ENCODE results near the gene LDHD.
"Not testable (repeated sequence)": the region's sequence is repeated elsewhere in the genome, so short reads cannot be mapped to it uniquely, and the experiment has no call there.

LDHD gene

DNA sequence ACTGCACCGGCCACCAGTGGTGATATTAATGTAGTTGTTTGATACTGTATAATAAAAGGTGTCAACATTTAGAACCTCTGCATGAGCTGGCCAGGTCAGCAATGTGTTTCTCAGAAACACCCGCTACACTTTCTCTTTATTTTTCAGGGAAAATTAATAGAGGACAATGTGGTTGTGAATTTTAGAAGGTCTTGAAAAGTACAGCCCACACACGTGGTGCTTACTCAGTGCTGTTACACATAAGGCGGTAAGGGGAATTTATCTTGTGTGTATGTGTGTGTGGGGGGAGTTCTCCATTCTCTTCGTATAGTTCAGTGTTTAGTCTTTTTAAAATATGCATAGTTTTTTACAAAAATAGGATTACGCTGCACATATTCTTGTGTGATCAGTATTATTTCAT, 27.4 kb upstream of the LDHD start:
- TF ChIP-seq, protein P1, sequence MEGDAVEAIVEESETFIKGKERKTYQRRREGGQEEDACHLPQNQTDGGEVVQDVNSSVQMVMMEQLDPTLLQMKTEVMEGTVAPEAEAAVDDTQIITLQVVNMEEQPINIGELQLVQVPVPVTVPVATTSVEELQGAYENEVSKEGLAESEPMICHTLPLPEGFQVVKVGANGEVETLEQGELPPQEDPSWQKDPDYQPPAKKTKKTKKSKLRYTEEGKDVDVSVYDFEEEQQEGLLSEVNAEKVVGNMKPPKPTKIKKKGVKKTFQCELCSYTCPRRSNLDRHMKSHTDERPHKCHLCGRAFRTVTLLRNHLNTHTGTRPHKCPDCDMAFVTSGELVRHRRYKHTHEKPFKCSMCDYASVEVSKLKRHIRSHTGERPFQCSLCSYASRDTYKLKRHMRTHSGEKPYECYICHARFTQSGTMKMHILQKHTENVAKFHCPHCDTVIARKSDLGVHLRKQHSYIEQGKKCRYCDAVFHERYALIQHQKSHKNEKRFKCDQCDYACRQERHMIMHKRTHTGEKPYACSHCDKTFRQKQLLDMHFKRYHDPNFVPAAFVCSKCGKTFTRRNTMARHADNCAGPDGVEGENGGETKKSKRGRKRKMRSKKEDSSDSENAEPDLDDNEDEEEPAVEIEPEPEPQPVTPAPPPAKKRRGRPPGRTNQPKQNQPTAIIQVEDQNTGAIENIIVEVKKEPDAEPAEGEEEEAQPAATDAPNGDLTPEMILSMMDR (conservative IDR thresholded peaks at IDR 0.05; ENCODE audit: low read length), result no peak
- DNase-seq (ENCODE audit: low read depth), result no peak
- H3K4me3 ChIP-seq (ENCODE audit: low read length), result no peak overlapping the region

DNA sequence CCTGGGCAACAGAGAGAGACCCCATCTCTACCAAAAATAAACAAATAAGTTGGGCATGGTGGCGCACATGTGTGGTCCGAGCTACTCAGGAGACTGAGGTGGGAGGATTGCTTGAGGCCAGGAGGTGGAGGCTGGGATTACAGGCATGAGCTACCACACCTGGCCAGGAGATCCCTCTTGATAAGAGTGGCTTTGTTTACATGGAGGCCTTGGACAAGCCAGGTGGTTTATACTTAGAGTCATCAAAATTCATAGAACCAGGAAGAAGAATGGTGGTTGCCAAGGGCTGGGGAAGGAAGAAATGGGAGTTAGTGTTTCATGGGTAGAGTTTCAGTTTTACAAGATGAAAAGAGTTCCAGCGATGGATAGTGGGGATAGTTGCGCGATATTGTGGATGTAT, 22.9 kb upstream of the LDHD start:
- no peak for DNase-seq (ENCODE audit: low read depth)
- TF ChIP-seq, protein P1 (conservative IDR thresholded peaks at IDR 0.05; ENCODE audit: low read length), result no peak
- H3K4me3 ChIP-seq (ENCODE audit: low read length), result no peak overlapping the region

DNA sequence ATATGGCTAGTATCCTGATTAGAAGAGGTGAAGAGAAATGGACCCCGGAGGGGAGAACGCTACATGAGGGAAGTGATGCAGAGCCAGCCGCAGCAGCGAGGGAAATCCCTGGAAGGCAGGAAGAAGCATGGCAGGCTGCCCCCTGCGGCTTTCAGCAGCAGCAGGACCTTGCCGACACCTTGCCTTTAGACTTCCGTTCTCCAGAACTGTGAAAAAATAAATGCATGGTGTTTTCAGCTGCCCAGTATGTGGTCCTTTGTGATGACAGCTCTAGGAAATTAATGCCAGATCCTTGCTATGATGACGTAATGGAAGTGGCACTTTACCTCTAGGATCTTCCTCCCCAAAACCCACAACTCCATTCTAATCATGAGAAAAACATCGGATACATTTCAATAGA, 22.1 kb upstream of the LDHD start:
- no peak overlapping the region for H3K4me3 ChIP-seq (ENCODE audit: low read length)
- TF ChIP-seq, protein P1 (conservative IDR thresholded peaks at IDR 0.05; ENCODE audit: low read length), result no peak
- peak; percentile 25 for DNase-seq (ENCODE audit: low read depth)

DNA sequence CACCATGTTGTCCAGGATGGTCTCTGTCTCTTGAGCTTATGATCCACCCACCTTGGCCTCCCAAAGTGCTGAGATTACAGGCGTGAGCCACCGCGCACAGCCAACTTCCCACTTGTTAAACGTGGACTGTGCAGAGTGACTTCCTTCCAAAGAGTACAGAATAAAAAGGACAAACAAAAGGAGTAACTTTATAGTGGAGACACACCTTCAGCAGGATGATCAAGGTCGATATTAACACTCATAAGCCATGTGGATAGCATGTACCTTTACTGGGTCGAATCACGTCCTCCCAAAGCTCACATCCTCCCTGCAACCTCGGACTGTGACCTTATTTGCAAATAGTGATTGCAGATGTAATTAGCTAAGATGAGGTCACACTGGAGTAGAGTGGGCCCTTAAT, 21.7 kb upstream of the LDHD start:
- no peak overlapping the region for H3K4me3 ChIP-seq (ENCODE audit: low read length)
- no peak for DNase-seq (ENCODE audit: low read depth)
- TF ChIP-seq, protein P1 (conservative IDR thresholded peaks at IDR 0.05; ENCODE audit: low read length), result no peak

DNA sequence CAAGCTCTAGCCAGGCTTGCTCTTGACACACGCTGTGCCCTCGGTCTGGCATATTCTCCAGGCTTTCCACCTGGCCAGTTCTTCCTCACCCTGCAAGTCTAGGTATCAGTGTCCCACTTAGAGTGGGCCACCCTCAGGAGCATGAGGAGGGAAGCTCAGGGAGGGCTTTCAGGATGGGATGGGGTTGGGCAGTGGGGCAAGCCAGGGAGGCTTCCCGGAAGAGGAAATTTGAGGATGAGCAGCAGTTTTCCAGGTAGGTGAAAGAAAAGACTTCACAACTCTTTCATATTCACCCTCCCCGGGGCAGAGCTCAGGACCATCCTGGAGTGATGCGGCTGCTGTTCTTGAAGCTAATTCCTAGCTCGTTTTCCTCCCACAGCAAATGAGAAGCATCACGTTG, 14.5 kb upstream of the LDHD start:
- H3K4me3 ChIP-seq (ENCODE audit: low read length), result no peak overlapping the region
- TF ChIP-seq, protein P1 (conservative IDR thresholded peaks at IDR 0.05; ENCODE audit: low read length), result no peak
- DNase-seq (ENCODE audit: low read depth), result no peak

DNA sequence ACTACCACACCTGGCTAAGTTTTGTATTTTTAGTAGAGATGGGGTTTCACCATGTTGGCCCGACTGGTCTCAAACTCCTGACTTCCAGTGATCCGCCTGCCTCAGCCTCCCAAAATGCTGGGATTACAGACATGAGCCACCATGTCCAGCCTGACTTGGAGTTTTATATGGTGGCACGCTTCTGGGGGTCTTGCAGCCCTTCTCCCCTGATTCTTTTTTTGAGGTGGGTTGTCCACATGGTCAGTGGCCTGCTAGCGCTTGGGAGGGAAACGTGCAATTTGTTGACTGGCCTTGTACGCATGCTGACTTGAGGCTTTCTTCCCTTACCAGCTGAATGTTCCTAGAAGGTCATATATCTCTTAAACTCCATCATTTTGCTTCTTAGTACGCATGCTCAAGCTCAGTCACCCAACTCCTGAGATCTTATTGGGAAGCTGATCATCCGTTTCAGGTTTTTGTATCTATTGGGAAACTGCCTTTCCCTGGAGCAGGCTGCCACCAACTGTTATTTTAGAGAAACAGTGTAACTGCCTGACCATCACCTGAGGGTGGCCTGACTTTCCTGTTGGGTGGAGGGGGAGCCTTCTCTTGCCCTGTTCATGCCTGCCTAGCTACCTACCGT, 13.7 kb upstream of the LDHD start:
- peak; percentile 18 for DNase-seq (ENCODE audit: low read depth)
- no peak overlapping the region for H3K4me3 ChIP-seq (ENCODE audit: low read length)
- TF ChIP-seq, protein P1 (conservative IDR thresholded peaks at IDR 0.05; ENCODE audit: low read length), result no peak

- H3K4me3 ChIP-seq (ENCODE audit: low read length); DNase-seq (ENCODE audit: low read depth): not testable (repeated sequence)
Measured at GRCh38 chr16:75129421-75130149, 13.0 kb upstream of the LDHD start.
